ENCODE measurements around the gene MRO. TPM values are rescaled to one million over a fixed set of nuclear protein-coding genes. Genes with fewer than 3 reads are reported as not detected.

The MRO gene
- total RNA-seq, 2 donors from 2014 or later: 3.4 to 5.1 TPM

DNA sequence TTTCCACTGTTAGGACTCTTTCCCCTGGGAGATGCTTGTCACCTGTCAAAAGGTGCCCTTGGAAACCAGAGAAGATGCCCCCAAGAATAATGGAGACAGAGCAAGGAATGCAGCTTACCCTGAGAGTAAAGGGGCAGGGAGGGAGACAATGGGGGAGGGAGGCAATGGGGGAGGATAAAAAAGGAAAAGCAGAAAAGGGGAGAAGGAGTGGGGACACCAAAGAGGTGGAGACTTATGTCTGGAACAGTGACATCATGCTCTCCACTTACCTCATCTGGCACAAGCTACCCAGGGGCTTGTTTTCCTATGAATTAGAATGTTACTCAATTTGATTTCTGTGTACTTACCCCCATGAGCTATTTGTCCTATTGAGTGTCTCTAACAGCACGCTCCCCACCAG, 67.9 kb downstream of the MRO start:
- ATAC-seq: no peak
- intact Hi-C loops (cut with DNase I): no loop called here

DNA sequence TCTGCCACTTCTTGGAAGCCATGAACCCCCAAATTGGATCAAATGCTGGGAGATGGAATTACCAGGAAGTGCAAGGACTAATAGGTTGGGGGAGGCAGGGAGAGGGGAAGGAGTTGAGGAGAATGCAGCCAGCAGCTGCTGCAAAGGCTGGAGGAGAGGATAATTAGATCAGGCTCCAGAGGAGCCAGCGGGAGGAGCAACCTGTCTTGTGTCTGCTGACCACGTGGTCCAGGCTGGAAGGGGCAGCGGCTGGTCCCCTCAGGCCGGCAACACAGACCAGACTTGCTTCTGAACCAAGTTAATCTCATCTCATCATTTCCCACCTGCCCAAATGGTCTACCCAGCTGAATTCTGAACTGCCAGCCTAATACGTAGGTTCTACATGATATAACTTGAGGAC, 68.3 kb downstream of the MRO start:
- intact Hi-C loops (cut with DNase I): no loop called here
- no peak for ATAC-seq
- DNase-seq: no peak

More for the DNA sequence above, 67.9 kb downstream of the MRO start:
- no peak for DNase-seq

DNA sequence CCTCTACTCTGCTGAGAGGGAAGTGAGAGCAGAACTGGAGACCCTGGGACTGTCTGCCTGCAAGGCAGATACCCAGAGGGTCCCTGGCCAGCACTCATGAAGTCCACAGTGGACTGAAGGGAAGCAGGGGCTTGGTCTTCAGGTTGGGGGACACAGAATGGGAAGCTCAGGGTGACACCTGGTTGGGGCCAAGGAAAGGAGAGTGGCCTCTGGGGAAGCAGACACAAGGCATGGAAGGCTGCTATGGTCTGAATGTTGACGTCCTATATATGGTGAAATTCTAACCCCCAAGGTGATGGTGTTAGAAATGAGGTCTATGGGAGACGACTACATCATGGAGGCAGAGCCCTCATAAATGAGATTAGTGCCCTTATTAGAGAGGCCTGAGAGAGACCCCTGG, 69.3 kb downstream of the MRO start:
- ATAC-seq: no peak
- no peak for DNase-seq
- intact Hi-C loops (cut with DNase I): no loop called here

DNA sequence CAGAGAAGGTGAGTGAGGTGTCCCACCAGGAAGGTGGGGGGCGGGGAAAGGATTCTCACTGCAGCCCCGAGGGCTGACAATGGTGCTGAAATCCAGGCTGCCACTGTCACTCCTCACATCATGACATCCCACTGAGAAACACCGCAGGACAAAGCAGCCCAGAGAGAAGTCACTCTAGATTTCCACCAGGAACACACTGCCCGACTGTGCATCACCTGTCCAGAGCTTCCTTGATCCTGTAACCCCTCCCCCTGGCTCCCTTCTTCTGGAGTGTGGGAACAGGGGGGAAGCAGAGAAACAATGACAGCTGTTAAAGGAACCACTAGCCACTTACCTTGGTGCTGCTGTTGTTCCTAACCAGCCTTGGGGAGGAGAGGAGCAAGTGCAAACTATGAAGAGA, 69.9 kb downstream of the MRO start:
- DNase-seq: no peak
- ATAC-seq: no peak
- intact Hi-C loops (cut with DNase I): no loop called here

DNA sequence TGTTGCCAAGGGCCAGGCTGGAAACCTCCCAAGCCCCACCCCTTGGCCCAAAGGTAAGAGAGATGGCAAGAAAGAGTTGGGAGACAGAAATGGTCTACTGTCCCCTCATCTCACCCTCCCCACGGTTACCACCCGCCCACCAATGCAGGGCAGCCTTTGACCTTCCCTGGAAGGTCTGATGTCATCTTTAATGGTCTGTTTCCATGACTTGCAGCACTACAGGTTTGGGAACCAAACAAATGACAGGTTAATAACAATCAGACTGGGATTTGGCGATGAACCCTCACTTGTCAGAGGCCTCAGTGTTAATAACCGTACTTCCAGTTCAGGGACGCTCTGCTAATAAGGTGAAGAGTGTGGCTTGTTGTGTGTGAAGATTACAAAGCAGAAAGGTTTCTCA, 70.4 kb downstream of the MRO start:
- intact Hi-C loops (cut with DNase I): no loop called here
- ATAC-seq (no peak), DNase-seq (no peak)

DNA sequence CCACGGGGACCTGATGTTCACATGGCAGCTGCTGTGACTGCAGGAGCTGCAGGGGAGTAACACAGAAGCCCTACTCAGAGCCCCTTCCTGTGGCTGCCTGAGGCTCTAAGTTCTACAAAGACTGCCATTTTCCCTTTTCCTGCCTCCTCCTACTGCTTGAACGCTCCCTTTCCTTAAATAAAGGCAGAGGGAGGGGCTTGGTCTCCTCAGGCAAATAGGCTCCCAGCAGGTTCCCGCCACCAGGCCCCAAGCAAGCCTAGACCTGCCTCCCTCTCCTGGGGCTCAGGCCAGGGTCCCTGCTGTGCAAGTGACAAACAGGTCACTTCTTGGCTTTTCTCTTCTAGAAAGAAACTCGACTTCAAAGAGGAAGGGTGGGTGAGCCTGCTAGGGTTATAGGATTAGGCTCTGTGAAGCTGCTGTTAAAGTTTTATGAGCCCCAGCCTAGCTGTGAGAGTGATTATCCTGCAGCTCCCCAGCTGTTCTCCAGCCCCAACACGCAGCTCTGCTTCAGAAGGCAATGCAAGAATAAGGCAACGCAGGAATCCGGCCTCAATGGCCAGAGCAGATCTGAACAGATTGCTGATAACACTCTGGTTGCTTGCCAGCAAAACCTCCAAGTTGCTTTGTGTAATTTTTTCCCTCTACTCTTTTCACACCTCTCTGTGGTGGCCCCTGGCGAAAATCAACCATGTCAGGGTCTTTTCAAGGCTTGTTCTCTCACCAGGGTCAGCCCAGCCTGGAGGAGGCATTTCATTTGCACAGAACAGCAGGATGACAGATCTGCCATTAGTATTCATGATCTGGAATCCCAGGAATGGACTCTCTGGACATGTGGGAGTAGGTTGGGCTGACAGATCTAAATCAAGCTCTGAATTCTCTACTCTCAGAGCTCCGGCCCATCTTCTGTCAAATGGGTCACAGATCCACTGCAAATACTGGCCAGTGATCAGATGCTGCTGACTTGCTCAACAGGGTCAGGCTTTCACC, 71.3 kb downstream of the MRO start:
- ATAC-seq (no peak), DNase-seq (no peak)
- intact Hi-C loops (cut with DNase I): no loop called here

DNA sequence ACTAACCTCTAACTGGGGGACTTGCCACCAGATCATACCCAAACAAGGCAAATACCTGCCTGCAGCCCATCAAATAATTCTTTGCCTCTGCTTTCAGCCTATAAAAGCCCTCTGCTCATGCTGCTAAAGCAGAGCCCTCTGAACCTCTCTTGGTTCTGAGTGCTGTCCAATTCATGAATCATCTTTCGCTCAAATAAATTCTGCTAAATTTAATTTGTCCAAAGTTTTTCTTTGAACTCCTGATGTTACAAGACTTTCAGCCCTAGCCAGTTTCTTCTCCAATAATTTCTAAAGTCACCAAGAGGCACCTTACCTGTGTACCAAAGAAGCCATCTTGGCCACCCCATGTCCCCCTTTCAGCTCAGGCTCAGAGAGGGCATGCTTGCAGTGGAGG, 72.0 kb downstream of the MRO start:
- ATAC-seq (no peak), DNase-seq (no peak)
- intact Hi-C loops (cut with DNase I): no loop called here

DNA sequence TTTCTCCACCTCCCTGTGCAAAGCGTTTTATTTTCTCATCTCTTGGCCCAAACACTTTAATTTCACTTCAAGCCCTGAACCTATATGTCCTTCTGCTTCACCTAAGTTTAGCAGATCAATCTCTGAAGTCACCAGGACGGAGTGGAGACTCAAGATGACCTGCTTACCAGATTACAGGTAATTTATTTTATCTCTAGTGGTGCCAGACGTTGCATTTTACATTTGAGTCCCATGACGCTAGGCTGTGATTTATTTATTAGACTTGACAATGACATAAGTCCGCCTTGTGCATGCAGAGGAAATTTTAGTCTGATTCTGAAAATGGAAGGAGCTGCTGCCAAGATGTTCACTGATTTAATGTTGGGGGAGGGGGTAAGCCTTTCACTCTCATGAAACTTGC, 73.9 kb downstream of the MRO start:
- DNase-seq (no peak), ATAC-seq (no peak)
- intact Hi-C loops (cut with DNase I): no loop called here

Other genes starting within 250 kb of the MRO start
- 10 to 100 TPM; 77.3 to 88.1 TPM for gene ME2, start 59.1 kb upstream of the MRO start, total RNA-seq
- 1 to 10 TPM; 4.3 to 5.3 TPM for gene ELAC1, start 148.0 kb upstream of the MRO start, total RNA-seq
- 10 to 100 TPM; 77.1 to 87.9 TPM for gene SMAD4, start 210.2 kb upstream of the MRO start, total RNA-seq

All from left cardiac atrium (tissue), 4 donors.